GM12872 (cell line): ENCODE measurements around the gene CNTNAP2.

Experiments used
- TF ChIP-seq, protein P1 (sequence below): IDR thresholded peaks from 3 replicates; pipeline ENCODE4 v1.5.1; 2011; ENCODE audit warnings: low read depth, mild to moderate bottlenecking, low read length, moderate library complexity; ENCODE audit not compliant: insufficient read depth

CNTNAP2 gene

DNA sequence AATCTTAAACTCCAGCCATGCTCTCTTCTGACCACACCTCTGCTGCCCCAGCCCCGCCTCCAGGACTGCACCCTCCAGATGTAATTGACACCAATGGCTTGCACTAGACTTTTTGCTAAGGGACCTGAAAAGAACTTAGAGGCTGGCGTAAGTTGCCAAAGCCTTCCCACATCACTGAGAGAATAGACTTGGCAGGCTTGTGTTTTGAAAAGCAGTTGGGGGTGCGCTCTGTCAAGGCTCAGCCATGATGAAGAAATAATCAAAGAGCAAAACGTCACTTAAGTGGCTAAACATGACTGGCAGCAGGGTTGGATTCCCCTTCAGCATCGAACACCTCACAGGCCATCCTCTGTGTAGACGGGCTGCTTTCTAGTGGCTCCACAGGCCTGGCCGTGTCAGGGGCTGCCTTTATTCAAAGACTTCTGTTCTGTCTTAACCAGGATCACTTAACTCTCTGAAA, 2278.8 kb downstream of the CNTNAP2 start:
- TF ChIP-seq, protein P1, sequence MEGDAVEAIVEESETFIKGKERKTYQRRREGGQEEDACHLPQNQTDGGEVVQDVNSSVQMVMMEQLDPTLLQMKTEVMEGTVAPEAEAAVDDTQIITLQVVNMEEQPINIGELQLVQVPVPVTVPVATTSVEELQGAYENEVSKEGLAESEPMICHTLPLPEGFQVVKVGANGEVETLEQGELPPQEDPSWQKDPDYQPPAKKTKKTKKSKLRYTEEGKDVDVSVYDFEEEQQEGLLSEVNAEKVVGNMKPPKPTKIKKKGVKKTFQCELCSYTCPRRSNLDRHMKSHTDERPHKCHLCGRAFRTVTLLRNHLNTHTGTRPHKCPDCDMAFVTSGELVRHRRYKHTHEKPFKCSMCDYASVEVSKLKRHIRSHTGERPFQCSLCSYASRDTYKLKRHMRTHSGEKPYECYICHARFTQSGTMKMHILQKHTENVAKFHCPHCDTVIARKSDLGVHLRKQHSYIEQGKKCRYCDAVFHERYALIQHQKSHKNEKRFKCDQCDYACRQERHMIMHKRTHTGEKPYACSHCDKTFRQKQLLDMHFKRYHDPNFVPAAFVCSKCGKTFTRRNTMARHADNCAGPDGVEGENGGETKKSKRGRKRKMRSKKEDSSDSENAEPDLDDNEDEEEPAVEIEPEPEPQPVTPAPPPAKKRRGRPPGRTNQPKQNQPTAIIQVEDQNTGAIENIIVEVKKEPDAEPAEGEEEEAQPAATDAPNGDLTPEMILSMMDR = no peak

DNA sequence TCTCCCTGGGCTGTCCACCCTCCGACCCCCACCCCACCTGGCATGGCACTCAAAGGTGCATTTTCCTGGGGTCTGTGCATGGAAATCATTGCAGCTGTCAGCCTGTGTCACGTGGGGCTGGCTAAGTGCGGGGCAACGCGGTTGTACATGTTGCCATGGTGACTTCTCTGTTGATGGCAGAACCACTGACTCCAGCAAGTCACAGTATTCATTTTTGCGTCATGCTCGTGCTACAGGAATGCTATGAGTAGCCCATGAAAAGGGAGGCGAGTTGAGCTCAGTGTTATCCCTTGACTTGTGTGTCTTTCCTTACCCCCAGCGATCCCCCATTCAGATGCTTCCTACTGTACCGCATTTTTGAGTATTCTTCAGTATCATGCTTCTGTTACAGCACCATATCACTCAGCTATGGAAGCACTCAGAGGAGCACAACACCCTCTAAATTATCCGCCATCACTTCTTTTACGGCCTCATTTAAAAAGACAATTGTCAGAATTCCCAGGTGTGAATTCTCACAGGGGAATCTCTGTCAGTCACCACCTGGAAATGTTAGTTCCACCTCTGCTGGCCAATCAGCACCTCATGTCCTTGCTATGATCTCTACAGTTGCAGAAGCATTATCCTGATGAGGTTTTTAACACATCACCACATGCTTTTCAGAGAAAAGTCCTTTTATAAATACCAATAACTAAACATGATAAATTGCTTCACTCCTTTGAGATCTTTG, 2279.6 kb downstream of the CNTNAP2 start:
- TF ChIP-seq, protein P1 = no peak

DNA sequence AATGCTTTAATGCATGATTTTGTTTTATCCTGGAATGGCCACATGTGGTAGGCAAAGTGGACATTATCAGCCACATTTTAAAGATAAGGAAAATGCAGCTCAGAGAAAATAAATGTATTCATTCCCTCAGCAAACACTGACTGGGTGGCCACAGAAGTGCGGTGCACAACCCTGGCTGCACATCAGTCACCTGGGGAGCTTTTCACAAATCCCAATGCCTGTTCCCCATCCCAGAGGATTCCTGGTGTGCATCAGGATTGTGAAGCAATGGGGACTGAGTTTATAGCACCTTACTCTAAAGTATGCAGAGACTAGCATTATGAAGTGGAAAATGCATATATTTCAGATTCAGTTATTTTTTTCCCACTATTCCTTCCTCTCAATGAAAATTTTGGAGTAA, 2280.5 kb downstream of the CNTNAP2 start:
- TF ChIP-seq, protein P1 = no peak

DNA sequence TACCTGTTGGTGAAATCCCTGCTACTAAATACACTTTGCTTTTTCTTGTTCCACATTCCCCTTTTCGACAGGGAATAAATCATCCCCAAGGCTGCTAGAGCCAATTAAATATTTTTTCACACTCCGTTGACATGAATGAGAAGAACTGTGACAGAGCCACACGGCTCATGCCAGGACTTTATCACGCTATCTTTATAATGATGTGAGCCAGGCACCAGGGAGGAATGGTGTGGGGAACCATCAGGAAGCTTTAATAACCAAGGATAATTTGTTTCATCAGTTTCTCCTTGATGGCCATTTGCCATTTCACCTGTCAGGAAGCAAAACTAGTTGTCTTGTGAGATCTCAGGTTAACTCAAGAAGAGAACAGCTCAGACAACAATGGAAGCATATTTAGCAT, 2280.9 kb downstream of the CNTNAP2 start:
- TF ChIP-seq, protein P1 = no peak

DNA sequence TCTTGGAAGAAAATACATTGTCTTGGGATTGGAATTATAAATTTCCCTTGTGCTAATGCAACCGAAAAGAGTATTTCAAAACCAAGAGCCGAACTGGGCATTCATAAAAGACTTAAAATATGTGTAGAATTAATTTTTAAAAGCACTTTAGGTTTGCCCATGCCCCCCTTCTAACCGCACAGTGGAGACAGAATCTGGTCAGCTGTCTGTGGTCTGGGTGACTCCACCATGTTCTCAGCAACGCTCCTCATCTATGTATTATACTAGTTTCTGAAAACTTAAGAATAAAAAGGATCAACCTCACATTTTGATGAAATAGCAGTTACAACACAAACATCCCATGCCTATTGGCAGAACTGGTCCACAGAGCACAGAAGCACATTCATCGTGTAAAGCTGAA, 2281.4 kb downstream of the CNTNAP2 start:
- TF ChIP-seq, protein P1 = no peak

DNA sequence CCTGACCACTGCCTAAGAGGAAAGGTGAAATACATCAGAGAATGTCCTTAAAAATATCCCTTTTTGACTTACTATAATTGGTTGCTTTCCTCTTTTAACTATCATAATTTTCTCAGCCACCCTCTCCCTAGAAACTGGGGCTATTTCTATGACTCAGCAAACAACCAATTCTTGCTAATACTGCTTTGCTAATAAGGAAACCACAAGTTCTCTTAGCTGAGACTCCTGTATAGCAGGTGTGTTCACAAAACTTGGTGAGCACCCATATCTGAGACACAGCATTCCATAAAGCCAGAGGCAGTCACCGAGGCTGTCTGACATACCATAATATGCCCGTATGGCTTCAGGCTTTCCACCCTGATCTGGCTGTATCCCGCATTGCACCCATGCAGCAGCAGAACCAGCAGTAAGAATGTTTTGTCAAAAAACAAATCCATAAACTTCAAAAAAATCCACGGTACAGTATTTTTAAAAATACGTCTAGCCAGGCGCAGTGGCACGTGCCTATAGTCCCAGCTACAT, 2282.3 kb downstream of the CNTNAP2 start:
- TF ChIP-seq, protein P1 = no peak

DNA sequence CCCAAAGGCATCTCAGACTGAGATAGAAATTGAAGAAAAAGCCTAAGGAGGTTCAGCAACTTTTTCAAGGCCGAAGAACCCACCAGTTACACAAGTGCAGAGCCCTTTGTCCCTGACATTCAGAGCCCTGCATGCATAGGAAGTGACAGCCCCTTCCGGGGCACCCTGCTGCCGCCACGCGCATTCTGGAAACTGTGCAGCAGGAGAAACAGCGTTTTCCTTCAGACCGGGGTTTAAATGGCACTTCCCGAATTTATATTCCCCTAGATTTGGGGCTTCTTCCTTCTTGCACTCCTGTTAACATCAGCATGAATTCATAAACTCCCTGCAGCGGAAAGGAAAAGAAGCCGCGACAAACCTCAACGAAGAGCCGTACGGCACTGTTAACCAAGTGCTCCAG, 2283.5 kb downstream of the CNTNAP2 start:
- TF ChIP-seq, protein P1 = no peak
